ENCODE data around the gene CDK12. TPM values are rescaled to one million over a fixed set of nuclear protein-coding genes. Genes with fewer than 3 reads are reported as not detected.

The CDK12 gene
- total and polyA plus RNA-seq, 9 of the 15 experiments (the other 6 are each of a cell fraction or from before 2014, with no cell fraction given), result 3.4 to 65.6 (median 36.8) TPM

- TF ChIP-seq REST (IDR thresholded peaks at IDR 0.05; ENCODE audit: borderline replicate concordance), result 0 out of 2 replicates have a peak, but pooled peaks have one; percentile 16
- TF ChIP-seq REST (CRISPR knock-in tag; IDR thresholded peaks at IDR 0.05; ENCODE audit: low read depth), result no peak
- no peak for TF ChIP-seq ZKSCAN8 (CRISPR knock-in tag; IDR thresholded peaks at IDR 0.05)
- no peak for TF ChIP-seq HMBOX1 (IDR thresholded peaks at IDR 0.05)
- no peak for TF ChIP-seq MXI1 (IDR thresholded peaks at IDR 0.05; ENCODE audit: low read depth, low read length)
- TF ChIP-seq PHB (CRISPR knock-in tag; IDR thresholded peaks at IDR 0.05), result no peak
- peak; percentile 47; a peak in 2 of 4 replicates for TF ChIP-seq KDM1A (IDR thresholded peaks at IDR 0.05)
- TF ChIP-seq PRPF4 (IDR thresholded peaks at IDR 0.05; ENCODE audit: insufficient read depth, low read depth, low read length, poor library complexity, severe bottlenecking), result no peak
- no peak for TF ChIP-seq EWSR1 (IDR thresholded peaks at IDR 0.05; ENCODE audit: borderline replicate concordance, low read depth, partially characterized antibody)
- TF ChIP-seq ZNF512 (tag; IDR thresholded peaks at IDR 0.05), result no peak
- no peak for TF ChIP-seq POLR2AphosphoS5 (IDR thresholded peaks at IDR 0.05; ENCODE audit: control insufficient read depth, insufficient read depth, low read depth, low read length)
- TF ChIP-seq COPS2 (conservative IDR thresholded peaks at IDR 0.05), result no peak
- TF ChIP-seq DACH1 (IDR thresholded peaks at IDR 0.05; ENCODE audit: partially characterized antibody), result no peak
- 0 out of 2 replicates have a peak, but pooled peaks have one; percentile 25 for TF ChIP-seq SMARCA5 (IDR thresholded peaks at IDR 0.05)
These were observed 25.0 kb downstream of the CDK12 start (continued) for GRCh38 chr17:39486242-39486641.

All from K562 (cell line).